GM12865 (cell line): ENCODE data around the gene MED12L.

Source experiments
- DNase-seq: peaks from one replicate; pipeline ENCODE4 v3.0.0; 2010; ENCODE audit warnings: low read depth
- H3K4me3 ChIP-seq: 2 replicates; pipeline ENCODE4 v1.5.1; 2011; ENCODE audit warnings: mild to moderate bottlenecking, low read depth, low read length, control low read depth
- CTCF ChIP-seq: IDR thresholded peaks from 2 replicates; pipeline ENCODE4 v1.5.1; 2011; ENCODE audit warnings: low read length, control low read depth, low read depth, inconsistent platforms; ENCODE audit not compliant: insufficient read depth; ENCODE audit errors: missing control alignments

MED12L gene

GRCh38 chr3:151100076-151100475, 14.6 kb downstream of the MED12L start:
- H3K4me3 ChIP-seq: no peak overlapping the region
- no peak for TF ChIP-seq CTCF
- DNase-seq: no peak

DNA sequence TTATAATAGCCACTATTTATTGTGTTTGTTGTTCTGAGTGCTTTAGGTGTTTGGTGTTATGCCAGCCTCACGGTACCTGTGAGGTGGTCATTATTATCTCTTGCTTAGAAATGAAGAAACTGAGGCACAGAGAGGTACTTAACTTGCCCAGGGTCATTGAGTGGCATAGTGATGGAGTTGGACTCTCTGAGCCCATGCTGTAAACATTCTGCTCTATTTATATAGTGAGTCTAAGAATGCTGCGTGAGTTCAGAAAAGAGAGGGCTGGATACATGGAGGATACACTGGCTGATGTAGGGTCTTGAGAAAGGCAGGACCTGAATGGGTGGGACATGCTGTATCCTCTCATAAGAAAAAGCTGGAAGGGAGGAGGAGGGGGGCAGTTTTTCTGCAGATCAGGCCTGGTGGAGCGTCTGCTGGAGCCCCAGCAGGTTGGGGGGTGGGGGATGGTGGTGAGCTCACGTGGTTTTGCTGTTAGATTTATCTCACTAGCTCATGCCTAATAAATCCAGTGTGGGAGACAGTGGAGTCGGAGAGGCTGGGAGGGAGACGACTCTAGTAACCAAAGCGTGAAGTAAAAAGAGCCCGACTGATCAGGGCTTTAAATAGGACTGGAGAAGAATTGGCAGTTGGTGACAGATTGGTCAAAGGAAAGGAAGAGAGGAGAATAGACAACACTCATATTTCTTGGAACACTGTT, 16.0 kb downstream of the MED12L start:
- TF ChIP-seq CTCF: no peak
- H3K4me3 ChIP-seq: no peak overlapping the region
- no peak for DNase-seq

GRCh38 chr3:151106311-151106710, 20.8 kb downstream of the MED12L start:
- no peak for TF ChIP-seq CTCF
- DNase-seq: no peak
- H3K4me3 ChIP-seq: no peak overlapping the region

DNA sequence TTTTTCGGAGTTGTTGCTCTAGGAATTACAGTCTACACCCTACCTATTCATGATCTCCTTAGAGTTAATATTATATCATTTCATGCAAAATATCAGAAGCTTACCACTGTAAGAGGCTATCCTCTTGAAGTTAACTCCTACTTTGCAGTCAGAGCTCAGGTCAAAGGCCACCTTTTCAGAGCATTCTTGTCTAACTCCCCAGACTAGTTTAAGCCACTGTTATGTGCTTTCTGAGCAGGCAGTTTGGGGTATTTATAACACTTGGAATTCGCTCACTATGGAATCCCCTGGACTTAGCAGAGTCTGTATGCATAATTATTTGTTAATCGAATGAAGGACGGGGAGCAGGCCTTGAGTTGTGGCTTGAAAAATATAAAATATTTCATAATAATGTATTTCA, 21.7 kb downstream of the MED12L start:
- DNase-seq: no peak
- no peak for TF ChIP-seq CTCF
- H3K4me3 ChIP-seq: no peak overlapping the region

DNA sequence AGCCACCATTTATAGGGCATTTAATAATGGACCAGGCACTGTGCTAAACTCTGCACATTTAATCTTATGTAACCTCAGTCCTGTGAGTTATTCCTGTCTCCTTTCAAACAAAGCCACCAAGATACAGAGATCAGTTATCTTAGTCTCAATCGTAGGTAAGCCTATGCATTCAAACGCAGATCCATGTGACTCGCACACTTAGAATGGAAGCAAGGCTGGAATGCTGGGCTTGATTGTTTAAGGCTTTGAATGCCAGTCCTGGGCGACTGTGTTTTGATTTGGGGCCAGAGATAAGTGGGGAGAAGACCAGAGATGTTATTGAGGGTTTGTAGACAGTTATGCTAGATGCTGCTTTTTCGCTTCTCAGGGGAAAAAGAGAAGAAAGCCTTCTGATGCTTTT, 22.2 kb downstream of the MED12L start:
- no peak for DNase-seq
- no peak for TF ChIP-seq CTCF
- no peak overlapping the region for H3K4me3 ChIP-seq

DNA sequence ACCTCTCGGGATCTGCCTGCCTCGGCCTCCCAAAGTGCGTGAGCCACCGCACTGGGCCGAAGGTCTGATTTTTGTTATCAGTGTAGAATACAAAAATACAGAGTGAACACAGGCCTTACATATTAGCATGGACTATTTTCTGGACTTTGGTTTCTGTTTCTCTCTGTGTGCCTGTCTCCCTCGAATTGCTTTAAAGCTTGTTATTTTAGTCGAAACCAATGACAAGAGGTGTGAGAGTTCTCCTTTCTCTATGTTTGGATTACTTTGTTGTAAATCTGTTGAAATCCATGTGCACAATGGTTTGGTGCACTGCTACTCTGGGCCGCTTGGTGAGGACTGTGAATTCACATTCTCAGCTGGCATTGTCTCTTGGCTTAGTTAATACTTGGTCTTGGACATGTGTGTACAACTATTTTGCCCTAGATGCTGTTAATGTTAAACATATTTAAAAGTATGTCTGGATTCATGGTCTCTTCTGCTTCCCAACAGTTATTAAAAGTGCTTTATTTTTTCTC, 23.9 kb downstream of the MED12L start:
- DNase-seq: no peak
- no peak overlapping the region for H3K4me3 ChIP-seq
- no peak for TF ChIP-seq CTCF

DNA sequence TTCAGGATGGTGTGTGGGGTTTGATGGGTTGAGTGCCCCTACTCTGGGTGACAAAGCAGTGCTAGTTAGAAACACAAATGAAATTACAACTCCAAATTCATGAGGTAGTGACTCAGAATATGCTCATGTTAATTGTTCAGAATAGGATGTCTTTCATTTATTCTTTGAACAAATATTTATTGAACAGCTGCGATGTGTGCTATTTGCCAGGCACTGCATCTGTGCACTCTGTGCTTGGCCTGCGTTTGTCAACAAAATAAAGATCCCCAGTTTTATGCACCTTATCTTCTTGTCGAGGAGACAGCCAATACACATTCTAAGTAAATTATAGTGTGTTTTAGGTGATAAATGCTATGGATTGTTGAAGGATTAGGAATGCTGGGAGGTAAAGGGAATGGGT, 27.3 kb downstream of the MED12L start:
- no peak overlapping the region for H3K4me3 ChIP-seq
- TF ChIP-seq CTCF: no peak
- DNase-seq: no peak
